GM12801 (cell line): ENCODE measurements around the gene STX19.

Experiments used
- TF ChIP-seq, protein P1 (sequence below): IDR thresholded peaks from one replicate; pipeline ENCODE4 v1.5.1; 2011; ENCODE audit warnings: control low read depth; ENCODE audit not compliant: insufficient read length; ENCODE audit errors: extremely low read depth

The STX19 gene

DNA sequence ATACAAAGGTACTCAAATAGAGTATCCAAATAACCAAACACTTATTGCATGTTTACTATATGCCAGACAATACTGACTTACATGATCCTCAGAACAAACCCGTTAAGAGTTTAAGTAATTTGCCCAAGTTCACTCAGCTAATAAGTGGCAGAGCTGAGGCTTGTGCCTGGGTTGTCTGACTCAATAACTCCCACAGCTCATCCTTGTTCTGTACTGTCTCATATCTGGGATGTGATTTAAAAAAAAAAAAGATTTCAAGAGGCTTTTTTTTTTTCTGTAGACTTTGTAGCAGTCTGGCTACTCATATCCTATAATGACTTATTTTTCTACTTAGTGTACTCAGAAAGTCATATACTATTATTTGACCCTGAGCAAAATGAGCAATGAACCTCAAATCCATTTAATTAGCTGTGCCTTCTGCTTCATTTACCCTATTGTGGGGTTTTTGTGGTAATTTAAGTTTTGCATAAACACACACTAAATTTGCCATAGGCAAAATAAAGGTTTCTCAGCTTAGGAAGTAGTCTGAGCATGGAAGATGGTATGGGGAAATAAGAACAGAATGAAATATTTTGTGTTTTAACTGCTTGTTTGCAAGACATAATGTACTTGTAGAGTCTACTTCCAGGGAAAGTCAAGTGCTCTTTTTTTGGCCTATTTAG lies 37.6 kb upstream of the STX19 start:
- TF ChIP-seq, protein P1, sequence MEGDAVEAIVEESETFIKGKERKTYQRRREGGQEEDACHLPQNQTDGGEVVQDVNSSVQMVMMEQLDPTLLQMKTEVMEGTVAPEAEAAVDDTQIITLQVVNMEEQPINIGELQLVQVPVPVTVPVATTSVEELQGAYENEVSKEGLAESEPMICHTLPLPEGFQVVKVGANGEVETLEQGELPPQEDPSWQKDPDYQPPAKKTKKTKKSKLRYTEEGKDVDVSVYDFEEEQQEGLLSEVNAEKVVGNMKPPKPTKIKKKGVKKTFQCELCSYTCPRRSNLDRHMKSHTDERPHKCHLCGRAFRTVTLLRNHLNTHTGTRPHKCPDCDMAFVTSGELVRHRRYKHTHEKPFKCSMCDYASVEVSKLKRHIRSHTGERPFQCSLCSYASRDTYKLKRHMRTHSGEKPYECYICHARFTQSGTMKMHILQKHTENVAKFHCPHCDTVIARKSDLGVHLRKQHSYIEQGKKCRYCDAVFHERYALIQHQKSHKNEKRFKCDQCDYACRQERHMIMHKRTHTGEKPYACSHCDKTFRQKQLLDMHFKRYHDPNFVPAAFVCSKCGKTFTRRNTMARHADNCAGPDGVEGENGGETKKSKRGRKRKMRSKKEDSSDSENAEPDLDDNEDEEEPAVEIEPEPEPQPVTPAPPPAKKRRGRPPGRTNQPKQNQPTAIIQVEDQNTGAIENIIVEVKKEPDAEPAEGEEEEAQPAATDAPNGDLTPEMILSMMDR = no peak

DNA sequence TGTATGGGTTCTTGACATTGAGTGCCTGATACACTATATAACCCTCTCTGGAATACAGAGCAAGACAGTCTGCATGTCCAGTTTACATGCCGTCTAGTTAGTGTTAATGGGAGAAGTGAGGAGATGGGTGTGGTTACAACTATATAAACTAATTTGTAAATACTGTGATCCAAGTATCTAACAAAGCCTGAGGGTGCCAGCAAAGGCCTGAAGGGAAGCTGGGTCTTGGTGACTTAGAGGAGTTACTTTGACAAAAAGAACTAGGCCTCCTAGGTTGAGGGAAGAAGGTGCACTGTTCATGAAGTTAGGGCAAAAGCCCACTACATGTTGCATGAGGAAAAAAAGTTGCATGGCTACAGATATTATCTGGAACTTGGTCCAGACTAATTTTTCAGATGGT lies 36.7 kb upstream of the STX19 start:
- TF ChIP-seq, protein P1 = no peak

DNA sequence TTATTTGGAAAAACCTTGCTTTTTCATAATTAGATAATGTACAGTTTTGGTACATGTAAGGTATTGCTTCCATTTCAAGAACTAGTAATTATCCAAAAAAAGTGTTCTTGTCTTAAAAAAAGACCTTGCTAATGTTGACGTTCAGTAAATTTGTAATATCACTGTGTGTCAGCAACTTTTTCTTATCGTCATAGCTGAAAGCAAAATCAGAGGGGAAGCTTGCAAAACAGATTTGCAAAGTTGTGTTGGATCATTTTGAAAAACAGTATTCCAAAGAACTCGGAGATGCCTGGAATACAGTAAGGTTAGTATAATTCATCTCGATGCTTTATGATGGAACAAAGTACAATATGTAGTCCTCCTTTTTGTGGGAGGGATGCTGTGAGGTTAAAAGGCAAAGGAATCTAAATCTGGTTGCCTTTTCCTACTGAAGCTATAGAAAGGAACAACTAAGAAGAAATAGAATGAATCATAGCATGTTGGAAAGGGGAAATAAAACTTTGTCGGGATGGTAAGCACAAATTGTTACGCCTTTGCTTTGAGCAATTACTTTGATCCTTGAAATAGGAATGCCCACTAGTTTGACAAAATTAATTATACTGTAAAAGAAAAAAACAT lies 36.0 kb upstream of the STX19 start:
- TF ChIP-seq, protein P1 = no peak

DNA sequence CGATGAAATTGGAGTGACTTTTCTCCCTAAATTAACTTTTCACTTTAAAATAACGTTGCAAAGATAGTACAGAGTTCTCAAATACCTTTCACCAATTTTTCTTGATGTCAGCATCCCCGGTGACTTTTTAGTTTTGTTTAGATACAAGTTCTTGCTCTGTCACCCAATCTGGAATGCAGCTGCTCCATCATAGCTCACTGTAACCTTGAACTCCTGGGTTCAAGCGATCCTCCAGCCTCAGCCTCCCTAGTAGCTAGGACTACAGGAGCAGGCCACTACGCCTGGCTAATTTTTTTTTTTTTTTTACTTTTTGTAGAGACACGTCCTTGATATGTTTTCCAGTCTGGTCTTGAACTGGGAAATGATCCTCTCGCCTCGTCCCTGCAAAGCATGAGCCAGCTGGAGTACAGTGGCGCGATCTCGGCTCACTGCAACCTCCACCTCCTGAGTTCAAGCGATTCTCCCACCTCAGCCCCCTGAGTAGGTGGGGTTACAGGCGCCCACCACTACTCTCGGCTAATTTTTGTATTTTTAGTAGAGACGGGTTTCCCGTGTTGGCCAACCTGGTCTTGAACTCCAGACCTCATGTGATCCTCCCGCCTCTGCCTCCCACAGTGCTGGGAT lies 35.2 kb upstream of the STX19 start:
- TF ChIP-seq, protein P1 = no peak

DNA sequence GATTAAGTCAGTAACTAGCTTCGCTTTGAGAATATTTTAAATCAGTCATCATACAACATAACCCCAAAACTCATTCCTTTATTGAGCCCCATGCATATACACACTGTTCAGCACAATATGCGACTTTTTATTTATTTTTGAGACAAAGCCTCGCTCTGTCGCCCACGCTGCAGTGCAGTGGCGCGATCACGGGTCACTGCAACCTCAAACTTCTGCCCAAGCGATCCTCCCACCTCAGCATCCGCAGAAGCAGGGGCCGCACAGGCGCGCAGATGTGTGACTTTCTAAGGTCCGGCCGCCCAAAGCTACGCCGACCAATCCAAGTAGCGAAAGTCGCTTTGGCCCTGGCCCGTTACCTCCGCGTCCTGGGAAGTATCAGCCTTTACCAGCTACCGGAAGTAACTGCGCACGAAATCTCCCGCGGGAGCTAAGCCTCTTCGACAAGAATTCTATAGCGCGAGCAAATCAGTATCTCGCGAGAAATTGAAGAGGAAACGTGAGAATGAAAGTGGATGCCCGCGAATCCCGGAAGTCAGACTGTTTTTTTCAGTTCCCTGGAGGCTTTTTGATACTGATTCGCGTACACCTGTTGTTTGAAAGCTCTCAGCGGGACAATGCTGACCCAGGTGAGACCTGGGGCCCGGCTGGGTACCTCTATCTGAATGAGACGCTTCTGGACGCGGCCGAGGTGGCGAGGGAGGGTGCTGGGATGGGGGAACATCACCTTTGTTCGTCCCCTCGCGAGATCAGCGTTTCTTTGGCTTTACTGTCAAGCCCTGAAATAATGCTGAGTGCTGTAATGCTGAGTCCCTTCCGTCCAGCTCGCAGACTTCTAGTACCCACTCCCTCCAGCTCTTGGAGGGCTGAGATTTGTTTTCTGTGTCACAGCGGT lies 34.4 kb upstream of the STX19 start, which contains the start of the genes DHFR2 and NSUN3:
Gene DHFR2, minus strand, starts transcription at position 404 of the 892 bp plus-strand sequence. CDS start 1,405 bp downstream, outside the sequence.
Gene NSUN3, plus strand, starts transcription at position 549 of the 892 bp plus-strand sequence. Its CDS starts 66 bp downstream, at position 615.
- TF ChIP-seq, protein P1 = no peak

DNA sequence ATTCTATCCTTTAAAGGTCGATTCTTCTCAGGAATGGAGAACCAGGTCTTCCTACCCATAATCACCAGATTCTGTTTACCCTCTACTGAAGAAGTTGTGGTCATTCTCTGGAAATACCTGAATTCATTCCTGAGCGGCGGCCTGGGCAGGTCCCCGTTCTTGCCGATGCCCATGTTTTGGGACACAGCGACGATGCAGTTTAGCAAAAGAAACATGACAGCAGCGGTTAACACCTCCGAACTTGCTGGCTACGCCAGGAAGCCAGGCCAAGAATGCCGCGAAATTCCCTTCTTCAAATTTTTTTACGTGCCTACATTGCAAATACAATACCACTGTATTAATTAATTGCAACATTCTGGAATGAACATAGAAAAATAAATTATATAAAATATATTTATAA lies 32.9 kb upstream of the STX19 start:
- TF ChIP-seq, protein P1 = no peak

DNA sequence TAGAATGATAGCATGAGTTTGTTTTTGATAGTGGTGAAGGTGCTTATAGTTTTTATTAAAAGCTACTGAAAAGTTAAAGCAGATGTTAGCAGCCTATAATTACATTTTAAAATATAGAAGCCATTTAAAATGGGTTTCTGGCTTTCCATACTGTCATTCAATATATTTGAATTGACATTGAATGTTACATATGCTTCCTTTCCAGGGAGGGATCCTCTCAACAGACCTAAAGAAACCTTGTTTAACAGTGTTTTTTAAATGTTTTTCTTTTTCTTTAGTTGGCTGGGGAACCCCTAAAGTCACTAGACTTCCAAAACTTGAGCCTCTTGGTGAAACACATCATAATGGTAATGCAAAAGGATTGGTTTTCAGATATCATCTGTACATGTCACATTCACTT lies 22.1 kb upstream of the STX19 start:
- TF ChIP-seq, protein P1 = no peak
